CD4-positive, alpha-beta T cell treated with Interleukin-12 subunit alpha and Interleukin-12 subunit beta, for 1 hour (primary cell): Measurements from ENCODE around the gene MORN4.
"Not testable (repeated sequence)": the region's sequence is repeated elsewhere in the genome, so short reads cannot be mapped to it uniquely, and the experiment has no call there.

Source experiments
- DNase-seq: peaks from one replicate; pipeline ENCODE4 v3.0.0-alpha.2; 2020

MORN4 gene

DNA sequence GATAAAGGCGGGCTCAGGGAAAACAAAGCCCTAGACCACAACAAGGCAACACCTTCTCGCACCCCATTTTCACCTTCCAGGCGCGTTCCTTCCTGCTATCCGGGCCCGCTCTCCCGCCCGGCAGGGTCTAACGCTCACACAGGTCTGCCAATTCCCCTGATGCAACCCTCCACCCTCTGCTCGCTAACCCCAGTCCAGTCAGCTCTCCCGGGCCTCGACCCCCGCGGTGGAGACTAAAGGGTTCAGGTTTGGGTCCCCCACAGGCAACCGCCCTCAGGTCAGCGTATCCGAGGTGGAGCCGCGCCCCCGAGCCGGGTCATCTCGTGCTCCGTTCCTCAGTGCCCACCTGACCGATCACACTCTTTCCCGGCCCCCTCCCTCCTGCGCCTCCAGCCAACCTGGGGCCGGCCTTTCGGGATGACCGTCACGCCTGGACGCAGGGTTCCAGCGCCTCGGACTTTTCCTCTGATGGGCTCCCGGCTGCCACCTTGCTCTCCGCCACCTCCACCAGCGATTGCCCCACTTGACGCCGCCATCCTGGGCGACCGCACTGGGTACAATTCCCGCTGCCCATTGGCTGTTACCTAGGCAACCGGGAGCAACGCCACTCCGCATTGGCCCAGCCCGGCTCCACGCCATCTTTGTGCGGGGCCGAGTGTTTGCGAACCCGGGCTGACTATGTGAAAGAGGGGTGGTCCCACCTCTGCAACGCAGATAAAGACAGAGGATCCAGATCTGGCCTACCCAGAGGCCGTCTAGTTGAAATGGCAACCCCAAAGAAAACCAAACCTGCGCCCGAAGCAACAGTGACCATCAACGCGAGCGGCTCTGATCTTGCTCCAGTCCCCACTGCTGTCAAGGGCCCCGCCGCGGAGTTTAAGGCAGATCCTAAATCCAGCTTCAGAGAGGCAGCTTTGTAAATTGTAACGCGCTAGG lies at the start of gene MORN4:
Gene MORN4 (minus strand): TSS at position 552 of the 936 bp plus-strand sequence. CDS start 13,847 bp downstream, outside the sequence.
- peak; percentile 95 for DNase-seq

DNA sequence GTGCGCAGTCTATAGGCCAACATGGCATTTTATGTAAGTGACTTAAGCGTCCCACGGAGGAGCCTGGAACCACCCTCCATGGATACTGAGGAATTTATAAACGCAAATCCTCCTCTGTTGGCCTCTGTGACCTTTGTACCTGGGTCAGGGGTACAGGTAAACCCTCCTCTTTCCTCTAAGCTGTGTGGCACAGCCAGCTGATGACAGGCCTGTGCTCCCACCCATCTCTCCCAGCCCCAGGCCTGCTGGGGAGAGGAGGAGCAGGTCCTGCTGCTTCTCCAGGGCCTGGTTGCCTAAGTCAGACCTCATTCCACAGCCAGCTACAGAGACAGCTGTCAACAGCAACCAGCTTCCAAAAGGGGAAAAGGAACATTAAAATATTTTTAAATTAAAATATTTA lies 48.7 kb upstream of the MORN4 start:
- DNase-seq, result no peak

DNA sequence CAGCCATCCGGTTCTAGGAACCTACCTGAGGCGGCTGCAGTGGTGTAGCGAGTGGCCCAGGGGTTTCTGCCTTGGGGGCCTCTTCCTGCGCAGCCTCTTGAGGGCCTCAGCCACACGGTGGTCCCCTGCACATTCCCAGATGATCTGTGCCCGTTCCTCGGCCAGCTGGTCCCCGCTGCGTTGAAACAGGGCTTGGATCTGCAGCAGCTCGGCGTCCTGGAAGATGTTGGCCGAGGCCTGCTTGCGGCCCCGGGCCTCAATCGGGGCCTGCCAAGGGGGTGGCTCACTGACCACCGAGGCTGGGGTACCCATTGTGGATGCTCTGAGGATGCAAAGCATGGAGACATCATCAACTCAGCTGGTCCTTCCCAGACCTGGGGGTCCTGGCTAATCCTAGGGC lies 46.3 kb upstream of the MORN4 start:
- no peak for DNase-seq

DNA sequence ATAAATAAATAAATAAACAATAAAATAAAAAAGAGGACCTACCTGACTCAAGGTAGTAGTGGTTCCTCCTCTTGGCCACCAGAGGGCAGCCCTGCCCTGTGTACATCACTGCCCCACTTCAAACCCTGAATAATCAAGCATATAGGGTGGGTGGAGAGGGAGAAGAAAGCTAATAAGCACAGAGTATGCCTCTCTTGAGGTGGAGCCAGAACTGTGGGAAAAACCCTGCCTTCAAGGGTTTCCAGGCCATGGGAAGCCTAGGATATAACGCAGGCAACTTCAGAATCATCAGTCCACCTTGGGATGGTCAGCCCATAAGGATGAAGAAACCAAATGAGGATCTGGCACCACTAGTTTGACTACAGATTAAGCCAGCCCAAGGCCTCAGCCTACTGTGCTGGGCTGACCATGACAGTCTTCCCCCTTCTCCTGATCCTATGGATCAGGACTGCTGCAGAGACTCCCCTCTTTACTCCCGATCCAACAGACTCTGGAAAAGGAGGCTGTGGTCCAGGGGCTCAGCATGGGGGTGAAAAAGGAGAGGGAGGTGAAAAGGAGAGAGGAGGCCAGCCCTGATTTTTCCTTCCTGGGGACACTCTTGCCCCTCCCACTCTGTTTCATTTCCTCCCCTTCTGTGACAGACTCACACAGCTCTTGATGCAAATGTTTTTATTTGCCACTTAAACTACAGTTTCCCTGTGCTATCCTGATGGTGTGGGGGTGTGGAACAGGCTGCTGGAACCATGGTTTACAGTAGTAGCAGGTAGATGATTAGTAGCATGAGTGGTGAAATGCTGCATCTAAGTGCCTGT lies 43.7 kb upstream of the MORN4 start:
- DNase-seq, result peak; percentile 64

DNA sequence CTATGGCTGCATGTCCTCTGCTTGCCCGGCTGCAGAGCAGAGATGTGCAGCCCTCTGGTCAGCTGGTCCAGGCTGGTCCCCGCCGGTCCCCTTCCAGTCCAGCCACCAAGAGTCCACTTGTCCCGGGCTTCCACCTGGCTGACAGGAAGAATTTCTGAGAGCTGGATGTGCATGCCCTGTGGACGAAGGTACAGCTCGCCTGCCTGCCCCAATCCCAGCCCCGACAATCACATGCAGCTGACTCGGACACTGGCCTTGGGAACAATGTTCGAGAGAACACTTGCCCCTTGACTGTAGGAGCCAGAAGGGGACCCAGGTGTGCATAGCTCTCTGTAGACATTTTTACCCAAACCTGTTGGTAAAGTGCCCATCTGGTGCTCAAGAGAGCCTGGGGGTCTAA lies 41.9 kb upstream of the MORN4 start:
- DNase-seq, result no peak

DNA sequence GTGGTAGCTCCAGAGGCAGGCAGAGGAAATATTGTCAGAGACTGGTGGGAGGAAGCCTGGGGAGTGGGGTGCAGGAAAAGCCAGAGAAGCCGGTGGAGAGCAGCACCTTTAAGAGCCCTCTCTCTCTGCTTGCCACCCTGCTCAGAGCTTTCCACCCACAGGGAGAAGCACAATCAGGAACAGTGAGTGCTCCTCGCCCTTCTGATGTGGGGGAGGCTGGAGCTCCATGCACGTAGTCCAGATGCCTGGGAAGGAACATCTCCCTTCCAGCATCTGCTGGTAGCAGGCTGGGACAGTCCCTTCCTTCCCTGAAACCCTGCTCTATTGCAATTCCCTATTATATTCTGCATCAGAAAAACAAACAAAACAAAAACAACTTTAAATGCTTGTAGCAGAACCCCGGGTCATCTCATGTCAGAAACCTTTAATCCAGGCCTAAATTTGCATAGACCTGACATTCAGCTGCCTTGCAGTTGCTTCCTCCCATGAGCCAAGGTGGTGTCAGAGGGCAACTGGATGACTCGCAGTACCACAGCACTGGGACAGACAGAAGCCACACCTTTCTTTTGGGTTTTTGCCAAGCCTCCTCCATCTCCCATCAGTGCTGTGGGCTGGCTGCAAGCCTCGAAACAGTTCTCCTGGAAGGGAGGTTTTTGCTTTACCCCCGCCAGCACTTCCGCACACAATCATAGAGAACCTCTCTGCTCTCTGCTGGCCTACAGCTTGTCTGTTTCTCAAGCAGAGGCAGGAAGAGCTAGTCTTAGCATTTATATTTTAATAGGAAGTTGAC lies 40.6 kb upstream of the MORN4 start:
- DNase-seq, result no peak

DNA sequence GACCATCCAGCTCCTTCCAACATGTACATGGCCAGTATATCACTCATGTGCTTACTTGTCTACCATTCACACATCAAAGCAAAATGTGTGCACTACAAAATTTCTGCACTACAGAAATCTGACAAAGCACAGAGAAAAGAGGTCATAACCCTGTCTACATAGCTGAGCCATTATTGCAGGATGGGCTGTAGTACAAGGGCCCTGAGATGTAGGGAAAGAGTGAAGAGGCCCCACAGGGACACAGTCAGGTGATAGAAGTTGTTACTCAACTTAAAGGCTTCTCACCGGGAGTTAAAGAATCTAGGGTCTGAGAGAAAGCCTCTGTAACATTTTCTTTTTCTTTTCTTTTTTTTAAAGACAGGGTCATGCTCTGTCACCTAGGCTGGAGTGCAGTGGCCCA lies 36.3 kb upstream of the MORN4 start:
- no peak for DNase-seq

DNA sequence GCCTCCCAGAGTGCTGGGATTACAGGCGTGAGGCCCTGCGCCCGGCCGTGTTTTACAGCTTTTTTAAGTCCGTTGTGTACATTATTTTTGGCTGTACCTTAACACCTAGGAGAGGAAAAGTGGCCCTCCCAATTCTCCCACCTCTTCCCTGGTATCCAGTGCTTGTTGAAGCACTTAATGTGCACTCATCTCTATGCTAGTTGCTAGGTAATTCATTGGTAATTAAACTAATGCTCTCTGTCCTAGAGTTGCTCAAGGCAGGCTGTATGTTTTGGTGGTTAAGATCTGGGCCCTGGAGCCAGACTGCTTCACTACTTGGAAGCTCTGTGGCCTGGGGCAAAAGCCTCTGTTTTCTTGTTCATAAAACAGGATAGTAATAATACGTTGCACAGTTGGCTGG lies 34.2 kb upstream of the MORN4 start:
- no peak for DNase-seq

DNA sequence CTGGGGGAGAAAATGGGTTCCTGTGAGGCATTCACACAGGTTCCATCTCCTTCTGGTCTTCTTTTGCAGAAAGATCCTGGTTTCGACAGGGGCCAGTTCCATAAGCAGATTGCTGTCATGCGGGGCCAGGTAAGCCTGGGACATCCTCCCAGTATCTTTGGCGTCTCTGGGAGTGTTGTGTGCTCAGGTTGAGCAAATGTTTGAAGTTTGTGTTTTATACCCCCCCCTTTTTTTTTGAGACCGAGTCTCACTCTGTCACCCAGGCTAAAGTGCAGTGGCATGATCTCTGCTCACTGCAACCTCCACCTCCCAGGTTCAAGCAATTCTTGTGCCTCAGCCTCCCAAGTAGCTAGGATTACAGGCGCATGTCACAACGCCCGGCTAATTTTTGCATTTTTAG lies 33.7 kb upstream of the MORN4 start:
- DNase-seq, result no peak

DNA sequence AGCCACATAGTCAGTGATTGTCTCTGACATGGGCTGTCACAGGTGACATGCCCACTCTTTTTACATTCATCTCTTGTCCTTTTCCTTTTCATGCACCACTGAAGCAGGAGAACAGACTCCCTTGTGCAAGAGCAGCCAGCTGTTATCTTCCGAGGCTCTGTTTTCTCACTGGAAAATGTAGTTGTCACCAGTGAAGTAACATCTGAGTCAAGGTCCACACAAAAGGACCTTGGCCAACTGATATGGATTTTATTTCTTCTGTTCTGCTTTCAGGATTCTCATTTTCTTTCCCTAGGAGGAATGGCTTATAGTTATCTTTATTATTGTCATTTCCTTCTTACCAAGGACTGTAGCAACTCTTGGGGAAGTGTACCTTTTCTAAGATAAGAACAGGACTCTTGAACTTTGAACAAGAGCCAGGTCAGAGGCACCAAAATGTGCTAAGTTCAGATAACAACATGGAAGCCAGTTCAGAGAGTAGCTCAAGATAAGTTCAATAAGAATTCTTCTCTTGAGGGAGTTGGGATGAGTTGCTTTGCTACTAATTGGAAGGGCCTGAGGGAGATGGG lies 31.1 kb upstream of the MORN4 start:
- DNase-seq, result no peak

DNA sequence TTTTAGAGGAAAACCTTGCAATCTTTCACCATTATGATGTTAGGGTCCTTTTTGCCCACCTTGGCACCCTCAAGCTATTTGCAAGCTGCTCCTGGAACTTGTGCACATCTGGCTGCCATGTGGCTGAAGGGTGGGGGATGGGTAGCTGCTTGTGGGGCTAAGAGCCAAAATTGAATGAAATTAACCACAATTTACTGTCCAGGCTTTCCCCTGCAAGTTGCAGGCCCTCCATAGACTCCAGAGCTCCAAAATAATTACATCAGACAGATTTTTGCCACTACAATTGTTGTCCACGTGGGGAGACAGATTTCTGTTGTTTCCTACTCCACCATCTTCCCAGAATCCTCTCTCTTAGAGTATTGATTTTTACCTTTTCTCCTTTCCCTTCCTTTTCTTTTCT lies 26.3 kb upstream of the MORN4 start:
- no peak for DNase-seq

DNA sequence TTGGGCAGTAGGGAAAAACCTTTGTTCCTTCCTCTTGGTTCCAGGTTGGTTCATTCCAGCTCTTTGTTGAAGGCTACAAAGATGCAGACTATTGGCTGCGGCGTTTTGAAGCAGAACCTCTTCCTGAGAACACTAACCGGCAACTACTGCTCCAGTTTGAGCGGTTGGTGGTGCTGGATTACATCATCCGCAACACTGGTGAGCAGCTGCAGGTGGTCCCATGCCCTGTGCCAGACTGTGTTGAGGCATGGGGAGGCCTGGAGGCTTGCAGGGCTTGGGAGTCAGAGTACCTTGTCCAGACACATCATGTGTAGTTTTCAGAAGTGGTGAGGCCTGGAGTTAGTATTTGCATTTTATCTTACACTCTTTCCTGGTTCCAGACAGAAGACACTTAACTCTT lies 23.5 kb upstream of the MORN4 start:
- DNase-seq, result no peak

DNA sequence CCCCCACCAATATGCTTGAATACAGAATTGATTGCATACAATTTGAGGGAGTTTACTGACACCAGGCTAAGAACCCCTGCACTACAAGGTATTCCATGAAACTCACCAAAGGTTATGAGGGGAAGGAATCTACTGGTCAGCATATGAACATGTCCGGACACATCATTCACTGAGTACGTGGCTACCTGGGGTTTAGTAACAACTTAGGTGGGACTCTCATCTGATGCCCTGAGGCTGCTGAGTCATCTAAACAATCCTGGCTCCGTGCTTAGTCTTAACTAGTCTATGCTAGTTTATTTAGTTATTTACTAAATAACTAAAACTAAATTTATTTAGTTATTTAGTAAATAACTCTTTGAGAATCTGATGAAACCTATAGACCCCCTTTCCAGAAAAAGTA lies 18.5 kb upstream of the MORN4 start:
- no peak for DNase-seq

DNA sequence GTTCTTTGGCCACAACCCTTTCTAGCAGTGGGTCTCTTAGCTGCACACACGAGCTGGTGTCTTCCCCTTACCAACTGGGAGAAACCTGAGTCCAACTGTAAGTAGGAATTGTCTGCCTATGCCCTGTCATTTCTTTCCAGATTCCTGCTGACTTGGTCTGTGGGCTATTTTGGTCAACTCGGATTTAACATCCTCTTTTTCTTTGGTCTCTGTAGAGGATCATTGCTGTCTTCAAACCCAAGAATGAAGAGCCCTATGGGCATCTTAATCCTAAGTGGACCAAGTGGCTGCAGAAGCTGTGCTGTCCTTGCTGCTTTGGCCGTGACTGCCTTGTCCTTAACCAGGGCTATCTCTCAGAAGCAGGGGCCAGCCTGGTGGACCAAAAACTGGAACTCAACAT lies 17.4 kb upstream of the MORN4 start:
- DNase-seq, result no peak

DNA sequence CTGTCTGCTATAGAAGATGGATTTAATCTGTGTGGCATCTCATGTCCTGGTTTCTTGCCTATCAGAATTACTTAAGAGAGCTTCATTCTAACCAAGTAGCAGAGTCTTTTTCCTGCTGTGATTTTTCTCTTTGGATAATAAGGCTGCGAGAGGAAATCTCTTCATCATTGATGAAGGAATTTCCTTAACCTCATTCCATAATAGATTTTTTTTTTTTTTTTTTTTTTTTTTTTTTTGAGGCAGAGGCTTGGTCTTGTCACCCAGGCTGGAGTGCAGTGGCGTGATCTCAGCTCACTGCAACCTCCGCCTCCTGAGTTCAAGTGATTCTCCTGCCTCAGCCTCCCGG lies 16.1 kb upstream of the MORN4 start:
- DNase-seq, result not testable (repeated sequence)

DNA sequence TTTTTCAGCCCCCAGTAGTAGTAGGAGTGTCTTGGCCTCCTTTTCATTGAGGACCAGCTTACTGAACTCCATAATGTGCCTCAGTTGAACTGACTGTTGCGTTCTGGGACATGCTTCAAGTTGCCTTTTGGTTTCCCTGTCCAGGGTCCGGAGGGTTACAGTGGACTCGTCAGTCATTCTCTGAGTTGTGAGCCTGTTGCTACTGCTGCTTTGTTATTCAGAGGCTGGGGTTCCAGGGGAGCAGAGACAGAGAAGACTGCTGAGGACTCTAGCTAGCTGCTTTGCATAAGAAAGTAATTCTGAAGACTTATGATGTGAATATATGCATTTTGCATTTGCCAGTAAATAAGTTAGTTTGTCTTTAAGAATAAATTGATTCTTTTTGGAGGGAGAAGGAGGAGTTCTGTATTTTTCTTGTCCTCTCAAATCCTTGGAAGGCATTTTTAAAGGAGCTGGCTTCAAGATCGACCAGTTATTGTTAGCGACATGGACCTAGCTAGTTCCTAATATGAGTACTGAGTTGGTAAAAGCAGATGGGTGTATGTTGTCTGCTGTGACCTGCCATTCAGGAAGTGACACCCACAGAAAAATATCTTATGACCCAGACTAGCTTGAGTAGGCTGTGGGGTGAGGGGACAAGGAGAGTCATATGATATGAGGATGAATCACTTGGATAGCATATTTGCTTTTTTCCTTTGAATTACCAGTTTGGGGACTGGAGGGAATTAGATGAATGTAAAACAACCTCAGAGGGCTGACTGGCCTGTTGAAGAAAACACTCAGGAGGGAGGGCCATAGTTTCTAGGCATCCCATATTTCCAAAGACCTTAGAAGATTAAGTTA lies 15.5 kb upstream of the MORN4 start:
- peak; percentile 61 for DNase-seq

DNA sequence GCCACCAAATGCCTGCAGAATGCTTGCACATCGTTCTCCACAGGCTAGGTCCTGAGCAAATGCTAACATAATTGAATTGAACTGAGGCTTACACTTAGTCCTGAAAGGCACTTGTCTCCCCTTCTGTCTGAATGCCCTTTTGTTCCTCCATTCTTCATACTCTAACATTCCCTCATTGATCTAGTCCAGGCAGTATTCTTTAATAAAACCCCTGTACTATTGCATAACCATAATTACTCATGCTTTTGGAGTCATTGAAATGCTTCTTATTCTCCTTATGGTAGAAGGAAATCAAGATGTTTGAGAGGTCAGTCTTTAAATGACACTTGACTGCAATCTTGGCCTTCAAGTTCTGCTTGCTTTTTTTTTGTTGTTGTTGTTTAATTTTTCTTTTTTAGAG lies 14.3 kb upstream of the MORN4 start:
- DNase-seq, result no peak

DNA sequence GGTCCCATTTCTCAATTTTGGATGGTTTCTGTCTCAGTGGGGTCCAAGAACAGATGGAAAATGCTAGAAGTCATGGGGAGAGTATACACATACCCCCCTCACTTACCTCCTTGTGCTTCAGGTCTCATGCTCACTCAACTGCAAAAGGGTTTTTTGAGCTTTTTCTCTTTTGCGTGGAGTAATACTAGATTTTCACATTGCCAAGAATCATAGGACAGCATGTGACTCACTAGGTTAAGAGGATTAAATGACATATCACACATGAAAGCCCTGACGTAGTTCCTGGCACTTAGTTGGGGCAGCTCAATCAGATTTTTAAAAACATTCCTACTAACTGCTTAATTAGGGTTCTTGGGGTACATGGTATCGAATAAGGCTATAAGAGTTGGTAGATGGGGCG lies 11.6 kb upstream of the MORN4 start:
- DNase-seq, result no peak

DNA sequence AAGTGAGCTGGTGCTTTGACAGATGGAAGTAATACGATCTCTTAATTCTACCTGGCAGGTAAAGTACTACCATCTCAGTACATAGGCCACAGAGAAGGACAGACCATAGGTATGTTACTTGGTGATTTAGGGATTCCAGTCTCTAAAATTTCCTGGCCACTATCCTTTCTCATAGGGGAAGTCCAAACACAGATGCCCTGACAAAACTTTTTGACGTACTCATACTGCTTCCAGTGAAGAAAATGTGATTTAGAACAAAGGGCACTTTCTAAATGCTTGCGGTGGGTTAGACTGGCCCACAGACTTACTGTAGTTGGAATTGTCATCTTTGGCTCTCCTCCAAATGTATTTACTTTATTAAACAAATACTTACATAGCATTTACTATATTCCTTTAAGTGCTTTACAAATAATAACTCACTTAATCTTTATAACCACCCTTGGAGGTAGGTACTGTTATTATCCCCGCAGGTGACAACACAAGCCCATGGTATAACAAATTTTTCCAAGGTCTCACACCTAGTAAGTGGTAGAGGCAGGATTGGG lies 10.2 kb upstream of the MORN4 start:
- no peak for DNase-seq

DNA sequence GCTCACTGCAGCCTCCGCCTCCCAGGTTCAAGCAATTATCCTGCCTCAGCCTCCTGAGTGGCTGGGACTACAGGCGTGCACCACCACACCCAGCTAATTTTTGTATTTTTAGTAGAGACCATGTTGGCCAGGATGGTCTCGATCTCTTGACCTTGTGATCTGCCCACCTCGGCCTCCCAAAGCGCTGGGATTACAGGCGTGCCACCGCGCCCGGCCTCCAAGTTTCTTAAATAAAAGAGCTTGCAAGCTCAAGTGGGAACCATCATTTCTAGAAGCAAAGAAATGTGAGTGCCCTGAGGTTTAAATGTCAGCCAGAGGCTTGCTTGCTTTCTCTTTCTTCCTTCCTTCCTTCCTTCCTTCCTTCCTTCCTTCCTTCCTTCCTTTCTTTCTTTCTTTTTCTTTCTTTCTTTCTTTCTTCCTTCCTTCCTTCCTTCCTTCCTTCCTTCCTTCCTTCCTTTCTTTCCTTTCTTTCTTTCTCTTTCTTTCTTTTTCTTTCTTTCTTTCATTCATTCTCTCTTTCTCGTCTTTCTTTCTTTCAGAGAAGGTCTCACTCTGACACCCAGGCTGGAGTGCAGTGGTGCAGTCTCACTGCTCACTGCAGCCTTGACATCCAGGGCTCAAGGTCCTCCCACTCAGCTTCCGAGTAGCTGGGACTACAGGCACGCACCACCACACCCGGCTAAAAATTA lies 9.3 kb upstream of the MORN4 start:
- not testable (repeated sequence) for DNase-seq
